ENCODE data around the gene OSBPL5. TPM values are rescaled to one million over a fixed set of nuclear protein-coding genes. Genes with fewer than 3 reads are reported as not detected.

The OSBPL5 gene
- total and polyA plus RNA-seq, 2 donors from 2014 or later, result 8.5 to 63.0 TPM

- Histone ChIP-seq H3K27ac (ENCODE audit: low read depth in 2 of 2, low read length in 2 of 2) (no peak overlapping the region), H3K4me1 (ENCODE audit: control insufficient read depth in 2 of 3, insufficient read depth in 2 of 3, low read depth in 1 of 3, low read length in 3 of 3) (no peaks in the 10 kb centered on the region), H3K27me3 (ENCODE audit: control insufficient read depth, insufficient read depth, low read length) (no peaks in the 10 kb centered on the region), H3K36me3 (ENCODE audit: control insufficient read depth in 2 of 3, insufficient read depth in 3 of 3, low read length in 3 of 3) (no peaks in the 10 kb centered on the region), H3K9ac (ENCODE audit: low read length in 3 of 3) (no peak overlapping the region), H3K9me3 (ENCODE audit: control insufficient read depth in 2 of 3, insufficient read depth in 1 of 3, low read length in 3 of 3) (no peaks in the 10 kb centered on the region), H3K4me3 (ENCODE audit: low read length in 3 of 3) (no peak overlapping the region)
- TF ChIP-seq CTCF (IDR thresholded peaks at IDR 0.05; ENCODE audit: borderline replicate concordance, extremely low read depth, insufficient read depth), result no peak
- intact Hi-C loops (cut with DNase I), result no loop called here
- DNase-seq (peak in 1 of 5 donors; percentile 21), FAIRE-seq (no peak)
Measured at GRCh38 chr11:3192511-3193372, 27.6 kb upstream of the OSBPL5 start.

GRCh38 chr11:3191586-3192324 lies 26.6 kb upstream of the OSBPL5 start:
- intact Hi-C loops (cut with DNase I), result no loop called here
- DNase-seq, result no peak
- no peak for FAIRE-seq

DNA sequence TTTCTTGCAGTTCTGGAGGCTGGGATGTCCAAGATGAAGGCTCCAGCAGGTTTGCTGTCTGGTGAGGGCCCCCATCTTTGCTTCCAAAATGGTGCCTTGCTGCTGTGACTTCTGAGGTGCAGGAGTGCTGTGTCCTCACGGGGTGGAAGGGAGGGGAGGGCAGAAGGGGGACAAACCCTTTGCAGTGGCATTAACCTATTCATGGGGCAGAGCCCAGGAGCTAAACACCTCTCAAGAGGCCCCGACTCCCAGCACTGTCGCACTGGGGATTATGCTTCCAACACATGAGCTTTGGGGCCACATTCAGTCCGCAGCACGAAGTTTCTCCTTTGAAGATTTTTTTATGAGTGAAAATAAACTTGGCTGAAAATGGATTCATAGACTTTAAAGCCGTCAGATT lies 25.5 kb upstream of the OSBPL5 start:
- Histone ChIP-seq H3K9ac (ENCODE audit: low read length in 3 of 3) (no peak overlapping the region), H3K27ac (ENCODE audit: low read depth in 2 of 2, low read length in 2 of 2) (no peak overlapping the region), H3K36me3 (ENCODE audit: control insufficient read depth in 2 of 3, insufficient read depth in 3 of 3, low read length in 3 of 3) (no peaks in the 10 kb centered on the region), H3K9me3 (ENCODE audit: control insufficient read depth in 2 of 3, insufficient read depth in 1 of 3, low read length in 3 of 3) (no peaks in the 10 kb centered on the region), H3K4me3 (ENCODE audit: low read length in 3 of 3) (no peak overlapping the region), H3K27me3 (ENCODE audit: control insufficient read depth, insufficient read depth, low read length) (no peaks in the 10 kb centered on the region), H3K4me1 (ENCODE audit: control insufficient read depth in 2 of 3, insufficient read depth in 2 of 3, low read depth in 1 of 3, low read length in 3 of 3) (no peaks in the 10 kb centered on the region)
- intact Hi-C loops (cut with DNase I), result no loop called here
- DNase-seq (no peak), FAIRE-seq (no peak)
- TF ChIP-seq CTCF (IDR thresholded peaks at IDR 0.05; ENCODE audit: borderline replicate concordance, extremely low read depth, insufficient read depth), result no peak

More at GRCh38 chr11:3191586-3192324, 26.6 kb upstream of the OSBPL5 start:
- no peaks in the 10 kb centered on the region for H3K27me3 ChIP-seq (ENCODE audit: control insufficient read depth, insufficient read depth, low read length)
- TF ChIP-seq CTCF (IDR thresholded peaks at IDR 0.05; ENCODE audit: borderline replicate concordance, extremely low read depth, insufficient read depth), result no peak
- H3K27ac ChIP-seq (ENCODE audit: low read depth in 2 of 2, low read length in 2 of 2), result no peak overlapping the region
- no peaks in the 10 kb centered on the region for H3K4me1 ChIP-seq (ENCODE audit: control insufficient read depth in 2 of 3, insufficient read depth in 2 of 3, low read depth in 1 of 3, low read length in 3 of 3)
- H3K36me3 ChIP-seq (ENCODE audit: control insufficient read depth in 2 of 3, insufficient read depth in 3 of 3, low read length in 3 of 3), result no peaks in the 10 kb centered on the region
- no peak overlapping the region for H3K4me3 ChIP-seq (ENCODE audit: low read length in 3 of 3)
- no peak overlapping the region for H3K9ac ChIP-seq (ENCODE audit: low read length in 3 of 3)
- no peaks in the 10 kb centered on the region for H3K9me3 ChIP-seq (ENCODE audit: control insufficient read depth in 2 of 3, insufficient read depth in 1 of 3, low read length in 3 of 3)
